HG03066 (cell line): ENCODE measurements around the gene RYR1.

ENCODE experiments used
- ATAC-seq: cut with Tn5 transposase; IDR thresholded peaks from one replicate; pipeline ENCODE4 v1.9.1; 2021; ENCODE audit warnings: low read depth; ENCODE audit not compliant: unreplicated experiment

Gene RYR1

GRCh38 chr19:38634757-38635482, 201.4 kb downstream of the RYR1 start:
- ATAC-seq = no peak

DNA sequence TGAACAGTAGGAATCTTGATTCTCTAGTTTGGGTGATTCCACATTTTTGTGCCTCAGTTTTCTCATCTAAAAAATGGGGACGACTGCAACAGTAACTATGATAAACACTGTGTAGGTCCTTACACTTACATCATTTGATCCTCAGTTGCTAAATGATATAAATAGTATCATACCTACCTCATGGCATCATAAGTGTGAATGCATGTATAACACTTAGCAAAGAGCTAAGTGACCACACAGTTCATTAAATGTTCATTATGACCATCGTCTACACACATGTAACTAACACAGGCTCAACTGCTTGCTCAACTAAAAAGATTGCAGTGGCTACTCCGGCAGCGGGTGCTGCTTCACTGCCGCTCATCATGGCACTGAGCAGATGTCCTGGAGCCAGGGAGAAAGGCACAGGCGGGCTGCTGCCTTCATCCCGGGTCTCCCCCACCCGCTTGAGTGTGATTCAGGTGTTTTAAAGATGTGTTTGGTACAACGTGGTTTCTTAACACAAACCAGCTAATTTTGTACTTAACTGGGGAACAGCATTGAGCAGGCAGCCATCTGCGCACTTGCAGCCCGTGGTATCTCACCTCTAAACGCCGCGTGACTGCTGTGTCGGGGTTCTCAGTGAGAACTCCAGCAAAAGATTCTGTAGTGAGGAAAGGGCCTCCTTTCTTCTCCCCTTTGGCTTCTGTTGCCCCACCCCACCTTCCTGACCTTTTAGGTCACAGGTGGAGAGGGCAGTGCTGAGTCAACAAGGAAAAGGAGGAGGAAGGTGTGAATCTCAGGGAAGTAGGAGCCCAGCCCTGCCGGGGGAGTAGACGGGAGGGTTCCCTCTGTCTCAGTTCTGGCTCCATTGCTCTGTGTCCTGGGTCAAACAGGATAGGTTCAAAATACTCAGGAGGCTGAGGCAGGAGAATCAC, 202.2 kb downstream of the RYR1 start:
- no peak for ATAC-seq
